ENCODE data around the gene MZB1. TPM values are rescaled to one million over a fixed set of nuclear protein-coding genes. Genes with fewer than 3 reads are reported as not detected.

The MZB1 gene
- total and polyA plus RNA-seq, 2 of the 13 experiments (the other 11 are each of a cell fraction or from before 2014, with no cell fraction given): 0.31 to 0.40 TPM

DNA sequence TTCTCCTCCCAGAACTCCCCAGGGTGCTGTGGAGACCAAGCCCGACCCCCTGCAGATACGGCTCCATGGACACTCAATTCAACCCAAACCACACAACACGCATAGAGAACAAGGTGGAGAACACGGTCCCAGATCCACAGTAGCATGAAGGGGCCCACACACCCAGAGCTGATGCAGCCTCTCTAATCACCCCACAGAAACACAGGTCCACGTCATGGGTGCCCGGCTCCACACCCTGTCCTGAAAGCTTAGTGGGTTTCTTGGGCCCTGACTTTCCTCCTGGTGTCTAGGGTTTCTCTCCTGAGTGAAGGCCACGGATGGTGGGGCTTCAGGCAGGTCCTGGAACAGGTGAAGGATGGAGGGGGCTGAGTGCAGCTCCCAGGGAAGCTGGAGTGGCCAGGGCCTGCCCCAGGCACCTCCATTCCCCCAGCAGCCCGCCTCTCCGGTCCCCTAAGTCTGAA is 5.1 kb downstream of the MZB1 start (continued):
- TF ChIP-seq ZNF687 (CRISPR knock-in tag; IDR thresholded peaks at IDR 0.05) (peak; percentile 20), NFKB2 (CRISPR knock-in tag; IDR thresholded peaks at IDR 0.05; ENCODE audit: borderline replicate concordance) (peak; percentile 26; the same call in 1 of the 2 replicates), BHLHE40 (IDR thresholded peaks at IDR 0.05; ENCODE audit: low read length) (no peak), SYNCRIP (IDR thresholded peaks at IDR 0.05; ENCODE audit: insufficient read depth, low read depth, low read length) (no peak), ZFX (CRISPR knock-in tag; IDR thresholded peaks at IDR 0.05; ENCODE audit: low read depth) (peak; percentile 56; the same call in 1 of the 2 replicates), CSRNP1 (CRISPR knock-in tag; IDR thresholded peaks at IDR 0.05) (0 out of 2 replicates have a peak, but pooled peaks have one; percentile 19), ZNF225 (CRISPR knock-in tag; IDR thresholded peaks at IDR 0.05) (0 out of 2 replicates have a peak, but pooled peaks have one; percentile 57), ZMAT3 (CRISPR knock-in tag; conservative IDR thresholded peaks at IDR 0.05) (0 out of 2 replicates have a peak, but pooled peaks have one; percentile 19), YEATS4 (CRISPR knock-in tag; IDR thresholded peaks at IDR 0.05; ENCODE audit: borderline replicate concordance) (peak; percentile 24; the same call in 1 of the 2 replicates)
- TF ChIP-seq, protein P1, sequence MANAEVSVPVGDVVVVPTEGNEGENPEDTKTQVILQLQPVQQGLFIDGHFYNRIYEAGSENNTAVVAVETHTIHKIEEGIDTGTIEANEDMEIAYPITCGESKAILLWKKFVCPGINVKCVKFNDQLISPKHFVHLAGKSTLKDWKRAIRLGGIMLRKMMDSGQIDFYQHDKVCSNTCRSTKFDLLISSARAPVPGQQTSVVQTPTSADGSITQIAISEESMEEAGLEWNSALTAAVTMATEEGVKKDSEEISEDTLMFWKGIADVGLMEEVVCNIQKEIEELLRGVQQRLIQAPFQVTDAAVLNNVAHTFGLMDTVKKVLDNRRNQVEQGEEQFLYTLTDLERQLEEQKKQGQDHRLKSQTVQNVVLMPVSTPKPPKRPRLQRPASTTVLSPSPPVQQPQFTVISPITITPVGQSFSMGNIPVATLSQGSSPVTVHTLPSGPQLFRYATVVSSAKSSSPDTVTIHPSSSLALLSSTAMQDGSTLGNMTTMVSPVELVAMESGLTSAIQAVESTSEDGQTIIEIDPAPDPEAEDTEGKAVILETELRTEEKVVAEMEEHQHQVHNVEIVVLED (CRISPR knock-in tag; IDR thresholded peaks at IDR 0.05; ENCODE audit: borderline replicate concordance): no peak; the same call in 1 of the 2 replicates
- TF ChIP-seq, protein P2, sequence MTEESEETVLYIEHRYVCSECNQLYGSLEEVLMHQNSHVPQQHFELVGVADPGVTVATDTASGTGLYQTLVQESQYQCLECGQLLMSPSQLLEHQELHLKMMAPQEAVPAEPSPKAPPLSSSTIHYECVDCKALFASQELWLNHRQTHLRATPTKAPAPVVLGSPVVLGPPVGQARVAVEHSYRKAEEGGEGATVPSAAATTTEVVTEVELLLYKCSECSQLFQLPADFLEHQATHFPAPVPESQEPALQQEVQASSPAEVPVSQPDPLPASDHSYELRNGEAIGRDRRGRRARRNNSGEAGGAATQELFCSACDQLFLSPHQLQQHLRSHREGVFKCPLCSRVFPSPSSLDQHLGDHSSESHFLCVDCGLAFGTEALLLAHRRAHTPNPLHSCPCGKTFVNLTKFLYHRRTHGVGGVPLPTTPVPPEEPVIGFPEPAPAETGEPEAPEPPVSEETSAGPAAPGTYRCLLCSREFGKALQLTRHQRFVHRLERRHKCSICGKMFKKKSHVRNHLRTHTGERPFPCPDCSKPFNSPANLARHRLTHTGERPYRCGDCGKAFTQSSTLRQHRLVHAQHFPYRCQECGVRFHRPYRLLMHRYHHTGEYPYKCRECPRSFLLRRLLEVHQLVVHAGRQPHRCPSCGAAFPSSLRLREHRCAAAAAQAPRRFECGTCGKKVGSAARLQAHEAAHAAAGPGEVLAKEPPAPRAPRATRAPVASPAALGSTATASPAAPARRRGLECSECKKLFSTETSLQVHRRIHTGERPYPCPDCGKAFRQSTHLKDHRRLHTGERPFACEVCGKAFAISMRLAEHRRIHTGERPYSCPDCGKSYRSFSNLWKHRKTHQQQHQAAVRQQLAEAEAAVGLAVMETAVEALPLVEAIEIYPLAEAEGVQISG (CRISPR knock-in tag; IDR thresholded peaks at IDR 0.05): no peak
- TF ChIP-seq, protein P3, sequence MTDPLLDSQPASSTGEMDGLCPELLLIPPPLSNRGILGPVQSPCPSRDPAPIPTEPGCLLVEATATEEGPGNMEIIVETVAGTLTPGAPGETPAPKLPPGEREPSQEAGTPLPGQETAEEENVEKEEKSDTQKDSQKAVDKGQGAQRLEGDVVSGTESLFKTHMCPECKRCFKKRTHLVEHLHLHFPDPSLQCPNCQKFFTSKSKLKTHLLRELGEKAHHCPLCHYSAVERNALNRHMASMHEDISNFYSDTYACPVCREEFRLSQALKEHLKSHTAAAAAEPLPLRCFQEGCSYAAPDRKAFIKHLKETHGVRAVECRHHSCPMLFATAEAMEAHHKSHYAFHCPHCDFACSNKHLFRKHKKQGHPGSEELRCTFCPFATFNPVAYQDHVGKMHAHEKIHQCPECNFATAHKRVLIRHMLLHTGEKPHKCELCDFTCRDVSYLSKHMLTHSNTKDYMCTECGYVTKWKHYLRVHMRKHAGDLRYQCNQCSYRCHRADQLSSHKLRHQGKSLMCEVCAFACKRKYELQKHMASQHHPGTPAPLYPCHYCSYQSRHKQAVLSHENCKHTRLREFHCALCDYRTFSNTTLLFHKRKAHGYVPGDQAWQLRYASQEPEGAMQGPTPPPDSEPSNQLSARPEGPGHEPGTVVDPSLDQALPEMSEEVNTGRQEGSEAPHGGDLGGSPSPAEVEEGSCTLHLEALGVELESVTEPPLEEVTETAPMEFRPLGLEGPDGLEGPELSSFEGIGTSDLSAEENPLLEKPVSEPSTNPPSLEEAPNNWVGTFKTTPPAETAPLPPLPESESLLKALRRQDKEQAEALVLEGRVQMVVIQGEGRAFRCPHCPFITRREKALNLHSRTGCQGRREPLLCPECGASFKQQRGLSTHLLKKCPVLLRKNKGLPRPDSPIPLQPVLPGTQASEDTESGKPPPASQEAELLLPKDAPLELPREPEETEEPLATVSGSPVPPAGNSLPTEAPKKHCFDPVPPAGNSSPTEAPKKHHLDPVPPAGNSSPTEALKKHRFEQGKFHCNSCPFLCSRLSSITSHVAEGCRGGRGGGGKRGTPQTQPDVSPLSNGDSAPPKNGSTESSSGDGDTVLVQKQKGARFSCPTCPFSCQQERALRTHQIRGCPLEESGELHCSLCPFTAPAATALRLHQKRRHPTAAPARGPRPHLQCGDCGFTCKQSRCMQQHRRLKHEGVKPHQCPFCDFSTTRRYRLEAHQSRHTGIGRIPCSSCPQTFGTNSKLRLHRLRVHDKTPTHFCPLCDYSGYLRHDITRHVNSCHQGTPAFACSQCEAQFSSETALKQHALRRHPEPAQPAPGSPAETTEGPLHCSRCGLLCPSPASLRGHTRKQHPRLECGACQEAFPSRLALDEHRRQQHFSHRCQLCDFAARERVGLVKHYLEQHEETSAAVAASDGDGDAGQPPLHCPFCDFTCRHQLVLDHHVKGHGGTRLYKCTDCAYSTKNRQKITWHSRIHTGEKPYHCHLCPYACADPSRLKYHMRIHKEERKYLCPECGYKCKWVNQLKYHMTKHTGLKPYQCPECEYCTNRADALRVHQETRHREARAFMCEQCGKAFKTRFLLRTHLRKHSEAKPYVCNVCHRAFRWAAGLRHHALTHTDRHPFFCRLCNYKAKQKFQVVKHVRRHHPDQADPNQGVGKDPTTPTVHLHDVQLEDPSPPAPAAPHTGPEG (CRISPR knock-in tag; IDR thresholded peaks at IDR 0.05): no peak
